GM21447 (cell line): ENCODE results near the gene CTNNBL1.
"Not testable (repeated sequence)": the region's sequence is repeated elsewhere in the genome, so short reads cannot be mapped to it uniquely, and the experiment has no call there.

Experiments
- ATAC-seq: cut with Tn5 transposase; IDR thresholded peaks from one replicate; pipeline ENCODE4 v1.9.1; 2021; ENCODE audit not compliant: unreplicated experiment

CTNNBL1 gene

GRCh38 chr20:37693635-37694626 is at the start of gene CTNNBL1:
Gene CTNNBL1, plus strand, starts transcription at chr20:37694030. Its CDS starts 93 bp downstream, at chr20:37694123.
- peak; percentile 70 for ATAC-seq

GRCh38 chr20:37644605-37645004 is 49.2 kb upstream of the CTNNBL1 start:
- no peak for ATAC-seq

- ATAC-seq: no peak
Measured at GRCh38 chr20:37647946-37648345, 45.9 kb upstream of the CTNNBL1 start.

DNA sequence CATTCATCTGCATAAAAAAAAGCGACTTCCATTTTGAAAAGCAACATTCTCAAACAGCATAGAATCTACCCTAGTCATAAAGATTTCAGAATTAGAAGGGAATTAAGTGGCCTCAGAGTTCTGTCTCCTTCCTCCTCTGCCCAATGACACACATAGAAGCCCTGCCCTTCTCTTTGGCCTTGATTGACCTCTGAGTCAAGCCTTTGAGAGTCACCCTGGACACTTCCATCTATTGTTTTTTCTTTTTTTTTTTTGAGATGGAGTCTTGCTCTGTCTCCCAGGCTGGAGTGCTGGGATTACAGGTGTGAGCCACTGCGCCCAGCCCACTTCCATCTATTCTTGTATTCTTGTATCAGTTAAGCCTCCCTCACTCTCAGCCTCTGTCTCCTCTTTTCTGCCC is 44.8 kb upstream of the CTNNBL1 start:
- no peak for ATAC-seq

- ATAC-seq: no peak
Measured at GRCh38 chr20:37649676-37650370, 44.0 kb upstream of the CTNNBL1 start.

DNA sequence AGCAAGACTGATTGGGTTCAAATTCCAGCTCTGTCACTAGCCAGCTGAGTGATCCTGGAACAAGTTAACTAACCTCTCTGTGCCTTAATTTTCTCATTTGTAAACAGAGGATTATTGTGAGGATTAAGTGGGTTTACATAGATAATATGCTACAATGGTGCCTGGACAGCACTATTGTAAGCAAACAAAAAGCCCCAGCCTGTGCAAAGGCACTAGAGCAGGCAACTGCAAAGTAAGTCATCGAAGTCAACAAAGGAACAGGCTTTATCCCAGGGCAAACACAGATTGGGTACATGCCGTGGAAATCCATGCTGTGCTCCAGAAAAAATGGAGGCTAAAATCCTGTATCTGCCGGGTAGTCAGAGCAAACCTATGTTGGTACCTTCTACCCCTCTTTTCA is 43.2 kb upstream of the CTNNBL1 start:
- ATAC-seq: no peak

- no peak for ATAC-seq
Measured at GRCh38 chr20:37651932-37652331, 41.9 kb upstream of the CTNNBL1 start.

DNA sequence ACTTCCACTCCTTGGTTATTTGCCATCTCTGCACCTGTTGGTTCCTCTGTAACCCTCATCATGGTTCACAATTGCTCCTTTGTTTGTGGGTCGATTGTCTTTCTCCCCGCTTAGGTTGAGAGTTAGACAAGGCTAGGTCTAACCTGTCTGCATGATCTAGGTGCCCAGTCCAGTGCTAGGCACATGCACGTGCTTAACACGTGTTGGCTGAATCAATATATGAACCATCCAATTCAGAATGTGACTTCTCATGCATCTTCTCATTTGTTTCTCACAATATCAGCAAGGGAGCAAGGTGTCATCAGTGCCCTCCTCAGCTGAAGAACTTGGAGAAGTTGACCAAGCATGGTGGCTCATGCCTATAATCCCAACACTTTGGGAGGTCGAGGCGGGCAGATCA is 36.9 kb upstream of the CTNNBL1 start:
- ATAC-seq: no peak

DNA sequence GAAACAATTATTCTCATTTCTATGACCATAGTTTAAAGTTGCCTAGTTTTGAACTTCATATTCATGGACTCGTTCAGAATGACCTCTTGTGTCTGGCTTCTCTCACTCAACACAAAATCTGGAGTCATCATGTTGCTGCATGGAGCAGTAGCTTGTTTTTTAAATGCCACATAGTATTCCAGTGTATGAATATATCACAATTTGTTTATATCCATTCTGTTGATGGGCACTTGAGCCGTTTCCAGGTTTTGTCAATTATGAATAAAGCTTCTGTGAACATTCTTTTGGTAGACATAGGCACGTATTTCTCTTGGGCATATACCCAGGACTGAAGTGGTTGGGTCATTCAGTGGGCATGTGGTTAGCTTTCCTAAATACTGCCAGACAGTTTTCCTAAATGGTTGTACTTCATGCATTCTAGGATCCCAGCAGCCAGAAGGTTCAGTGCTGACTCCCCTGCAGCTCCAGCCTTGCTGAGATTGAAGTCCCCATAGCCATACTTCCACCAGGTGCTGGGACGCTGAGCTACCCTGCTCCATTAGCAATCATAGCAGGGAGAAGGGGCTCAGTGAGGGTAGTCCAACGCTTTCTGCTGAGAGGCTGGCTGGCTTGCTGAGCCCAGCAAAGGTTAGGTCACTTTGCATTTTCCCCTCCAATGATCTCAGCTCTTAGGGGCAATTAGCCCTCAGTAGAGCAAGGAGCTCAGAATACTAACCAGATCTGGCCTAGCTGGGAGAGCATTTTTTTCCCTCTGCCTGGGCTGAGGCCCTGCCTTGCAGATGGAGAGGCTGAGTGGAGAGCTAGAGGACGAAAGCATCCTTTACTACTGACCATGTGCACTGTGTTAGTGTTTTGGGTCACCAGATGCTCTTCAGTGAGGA is 35.7 kb upstream of the CTNNBL1 start:
- no peak for ATAC-seq

- no peak for ATAC-seq
Measured at GRCh38 chr20:37661519-37661918, 32.3 kb upstream of the CTNNBL1 start.

DNA sequence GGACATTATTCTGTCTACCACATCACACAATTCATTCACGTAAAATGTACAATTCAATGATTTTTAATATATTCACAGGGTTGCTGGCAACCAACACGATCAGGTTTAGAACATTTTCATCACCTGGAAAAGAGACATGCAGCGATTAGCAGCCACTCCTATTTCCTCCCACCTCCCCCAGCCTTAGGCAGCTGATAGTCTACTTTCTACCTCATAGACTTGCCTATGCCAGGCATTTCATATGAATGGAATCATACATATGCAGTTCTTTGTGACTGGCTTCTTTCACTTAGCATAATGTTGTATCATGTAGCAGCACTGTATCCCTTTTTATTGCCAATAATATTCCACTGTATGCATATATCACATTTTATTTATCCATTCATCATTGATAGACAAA is 31.5 kb upstream of the CTNNBL1 start:
- ATAC-seq: no peak

- ATAC-seq: not testable (repeated sequence)
Measured at GRCh38 chr20:37664595-37664994, 29.2 kb upstream of the CTNNBL1 start.

GRCh38 chr20:37668166-37668565 is 25.7 kb upstream of the CTNNBL1 start:
- ATAC-seq: no peak

- ATAC-seq: no peak
Measured at GRCh38 chr20:37669062-37669772, 24.6 kb upstream of the CTNNBL1 start.

GRCh38 chr20:37669773-37670236 is 24.0 kb upstream of the CTNNBL1 start:
- ATAC-seq: no peak

GRCh38 chr20:37670351-37670791 is 23.5 kb upstream of the CTNNBL1 start:
- no peak for ATAC-seq

DNA sequence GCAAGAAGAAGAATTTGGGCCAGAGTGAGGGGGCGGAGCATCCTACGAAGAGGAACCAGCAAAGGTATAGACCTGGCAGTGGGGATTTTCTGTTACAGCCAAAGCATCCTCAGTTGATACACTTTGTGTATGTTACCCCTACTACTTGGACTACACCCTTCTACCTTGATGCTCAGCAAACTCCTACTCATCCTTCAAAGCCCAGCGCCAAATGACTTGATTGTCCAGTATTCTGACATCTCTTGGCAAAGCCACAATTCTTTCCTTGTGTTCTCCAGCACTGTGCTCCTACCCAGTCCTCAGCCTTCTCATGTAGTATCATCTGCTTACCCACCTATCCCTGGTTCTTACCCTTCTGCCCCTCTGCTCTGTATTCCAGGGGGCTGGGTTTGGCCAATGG is 21.7 kb upstream of the CTNNBL1 start:
- no peak for ATAC-seq

DNA sequence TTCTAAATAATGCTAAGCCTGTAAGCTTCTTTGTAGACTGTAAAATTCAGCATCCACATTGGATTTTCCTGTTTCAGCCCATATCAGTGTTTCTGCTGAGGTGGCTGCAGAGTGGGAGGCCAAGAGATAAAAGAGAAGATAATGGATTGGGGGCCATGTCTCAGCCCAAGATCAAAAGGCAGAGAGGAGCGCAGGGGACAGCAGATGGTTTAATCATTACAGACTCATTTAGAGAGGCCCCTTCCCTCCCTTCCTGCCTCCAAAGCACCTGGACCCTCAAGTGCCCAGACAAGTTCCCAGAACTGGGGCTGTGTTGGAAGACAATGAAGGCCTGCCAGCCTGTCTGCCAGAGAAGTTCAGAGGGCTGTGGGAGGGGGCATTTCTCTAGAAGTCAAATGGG is 20.4 kb upstream of the CTNNBL1 start:
- ATAC-seq: no peak

- no peak for ATAC-seq
Measured at GRCh38 chr20:37676440-37676839, 17.4 kb upstream of the CTNNBL1 start.
